Measurements from ENCODE around the gene HBG2.
"Not testable (repeated sequence)": the region's sequence is repeated elsewhere in the genome, so short reads cannot be mapped to it uniquely, and the experiment has no call there.

The HBG2 gene

DNA sequence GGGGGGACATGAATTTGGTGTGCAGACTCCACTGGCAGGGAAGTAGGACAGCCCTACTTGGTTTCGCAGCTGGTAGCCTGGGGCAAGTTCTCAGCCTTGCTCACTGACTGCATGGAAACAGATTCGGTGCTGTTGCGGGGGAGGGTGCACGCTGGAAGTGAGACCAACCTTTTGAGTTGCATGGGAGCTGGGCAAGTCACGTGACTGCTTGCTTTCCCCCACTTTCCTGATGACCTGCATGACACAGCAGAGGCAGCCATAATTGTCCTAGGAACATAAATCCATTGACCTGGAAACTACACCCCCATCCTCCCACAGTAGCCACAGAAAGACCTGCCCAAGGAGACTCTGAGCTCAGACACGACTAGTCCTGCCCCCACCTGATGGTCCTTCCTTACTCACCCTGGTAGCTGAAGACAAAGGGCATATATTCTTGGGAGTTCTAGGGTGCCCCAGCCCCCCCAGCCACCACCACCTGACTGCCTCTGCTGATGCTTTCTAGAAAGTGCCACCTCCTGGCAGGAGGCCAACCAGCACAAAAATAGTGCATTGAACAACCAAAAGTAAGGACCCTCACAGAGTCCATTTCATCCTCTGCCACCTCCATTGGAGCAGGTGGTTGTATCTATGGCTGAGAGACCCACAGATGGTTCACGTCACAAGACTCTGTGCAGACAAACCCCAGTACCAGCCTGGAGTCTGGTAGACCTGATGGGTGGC, 4.1 kb upstream of the HBG2 start:
- WGBS (ENCODE audit: insufficient coverage), result 97% methylated on average over 6 of the region's 7 CpGs
- CTCF ChIA-PET, result no interaction called here

DNA sequence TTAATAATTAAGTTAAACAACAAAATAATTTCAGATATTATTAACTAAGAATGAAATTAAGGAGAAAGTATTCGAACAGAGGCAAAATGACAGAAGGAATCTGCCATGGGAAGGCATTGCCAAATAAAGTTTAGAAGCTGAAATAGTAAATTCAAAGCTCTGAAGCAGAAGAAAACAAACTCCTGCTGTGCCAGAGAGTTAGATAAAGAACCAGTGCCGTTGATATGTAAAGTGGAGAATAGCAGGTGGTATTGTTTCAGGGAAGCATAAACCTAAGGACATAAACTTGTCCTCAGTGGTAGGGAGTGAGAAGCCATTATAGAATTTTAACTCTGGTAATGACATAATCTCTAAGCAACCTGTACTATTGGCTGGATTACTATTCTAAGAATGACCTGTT, 2.7 kb upstream of the HBG2 start:
- H3K27me3 ChIP-seq (replicated peaks in 2 of 5; ENCODE audit: control insufficient read depth in 4 of 5, insufficient read depth in 5 of 5, low read length in 4 of 5), result no peaks in the 10 kb centered on the region
- H3K36me3 ChIP-seq (ENCODE audit: control insufficient read depth in 4 of 4, insufficient read depth in 4 of 4, low read length in 3 of 4), result no peaks in the 10 kb centered on the region
- DNase-seq, result no peak
- no peak overlapping the region for H3K4me3 ChIP-seq (ENCODE audit: control insufficient read depth in 1 of 7, extremely low read depth in 1 of 7, insufficient read depth in 4 of 7, low read depth in 2 of 7, low read length in 6 of 7)
- H3K27ac ChIP-seq (ENCODE audit: insufficient read depth in 1 of 2, low read depth in 1 of 2, low read length in 2 of 2, poor library complexity in 1 of 2, severe bottlenecking in 2 of 2), result no peak overlapping the region
- no peaks in the 10 kb centered on the region for H3K4me1 ChIP-seq (ENCODE audit: control extremely low read depth in 1 of 4, control insufficient read depth in 4 of 4, insufficient read depth in 4 of 4, low read length in 3 of 4)
- CTCF ChIA-PET, result no interaction called here
- POLR2A ChIA-PET, result no interaction called here
- peaks cover 0 to 6% (median 1%) of the 10 kb centered on the region in 5 experiments for H3K9me3 ChIP-seq (ENCODE audit: control extremely low read depth in 1 of 5, control insufficient read depth in 4 of 5, insufficient read depth in 2 of 5, low read depth in 1 of 5, low read length in 4 of 5)
- 100% methylated on average over 2 of the region's 2 CpGs for WGBS (ENCODE audit: insufficient coverage)

More for the DNA sequence above, 4.1 kb upstream of the HBG2 start:
- no peaks in the 10 kb centered on the region for H3K36me3 ChIP-seq (ENCODE audit: control insufficient read depth in 4 of 4, insufficient read depth in 4 of 4, low read length in 3 of 4)
- H3K27me3 ChIP-seq (replicated peaks in 2 of 5; ENCODE audit: control insufficient read depth in 4 of 5, insufficient read depth in 5 of 5, low read length in 4 of 5), result no peaks in the 10 kb centered on the region
- H3K4me3 ChIP-seq (ENCODE audit: control insufficient read depth in 1 of 7, extremely low read depth in 1 of 7, insufficient read depth in 4 of 7, low read depth in 2 of 7, low read length in 6 of 7), result no peak overlapping the region
- POLR2A ChIA-PET, result no interaction called here
- no peak overlapping the region for H3K27ac ChIP-seq (ENCODE audit: insufficient read depth in 1 of 2, low read depth in 1 of 2, low read length in 2 of 2, poor library complexity in 1 of 2, severe bottlenecking in 2 of 2)
- DNase-seq, result no peak
- H3K4me1 ChIP-seq (ENCODE audit: control extremely low read depth in 1 of 4, control insufficient read depth in 4 of 4, insufficient read depth in 4 of 4, low read length in 3 of 4), result no peaks in the 10 kb centered on the region
- peaks cover 0 to 6% (median 1%) of the 10 kb centered on the region in 5 experiments for H3K9me3 ChIP-seq (ENCODE audit: control extremely low read depth in 1 of 5, control insufficient read depth in 4 of 5, insufficient read depth in 2 of 5, low read depth in 1 of 5, low read length in 4 of 5)

DNA sequence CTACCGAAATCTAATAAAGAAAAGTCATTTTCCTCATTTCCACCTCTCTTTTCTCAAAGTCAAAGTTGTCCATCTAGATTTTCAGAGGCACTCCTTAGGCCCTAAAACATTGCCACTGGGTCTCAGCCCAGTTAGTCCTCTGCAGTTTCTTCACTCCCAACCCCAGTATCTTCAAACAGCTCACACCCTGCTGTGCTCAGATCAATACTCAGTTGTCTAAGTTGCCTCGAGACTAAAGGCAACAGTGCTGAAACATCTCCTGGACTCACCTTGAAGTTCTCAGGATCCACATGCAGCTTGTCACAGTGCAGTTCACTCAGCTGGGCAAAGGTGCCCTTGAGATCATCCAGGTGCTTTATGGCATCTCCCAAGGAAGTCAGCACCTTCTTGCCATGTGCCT, 558 bp downstream of the HBG2 start:
- H3K4me3 ChIP-seq (ENCODE audit: control insufficient read depth in 1 of 7, extremely low read depth in 1 of 7, insufficient read depth in 4 of 7, low read depth in 2 of 7, low read length in 6 of 7); H3K36me3 ChIP-seq (ENCODE audit: control insufficient read depth in 4 of 4, insufficient read depth in 4 of 4, low read length in 3 of 4); H3K9me3 ChIP-seq (ENCODE audit: control extremely low read depth in 1 of 5, control insufficient read depth in 4 of 5, insufficient read depth in 2 of 5, low read depth in 1 of 5, low read length in 4 of 5); CTCF ChIA-PET; H3K27me3 ChIP-seq (replicated peaks in 2 of 5; ENCODE audit: control insufficient read depth in 4 of 5, insufficient read depth in 5 of 5, low read length in 4 of 5); POLR2A ChIA-PET; H3K4me1 ChIP-seq (ENCODE audit: control extremely low read depth in 1 of 4, control insufficient read depth in 4 of 4, insufficient read depth in 4 of 4, low read length in 3 of 4); H3K27ac ChIP-seq (ENCODE audit: insufficient read depth in 1 of 2, low read depth in 1 of 2, low read length in 2 of 2, poor library complexity in 1 of 2, severe bottlenecking in 2 of 2); DNase-seq: not testable (repeated sequence)
- 100% methylated on average over 1 of the region's 2 CpGs for WGBS (ENCODE audit: insufficient coverage)

DNA sequence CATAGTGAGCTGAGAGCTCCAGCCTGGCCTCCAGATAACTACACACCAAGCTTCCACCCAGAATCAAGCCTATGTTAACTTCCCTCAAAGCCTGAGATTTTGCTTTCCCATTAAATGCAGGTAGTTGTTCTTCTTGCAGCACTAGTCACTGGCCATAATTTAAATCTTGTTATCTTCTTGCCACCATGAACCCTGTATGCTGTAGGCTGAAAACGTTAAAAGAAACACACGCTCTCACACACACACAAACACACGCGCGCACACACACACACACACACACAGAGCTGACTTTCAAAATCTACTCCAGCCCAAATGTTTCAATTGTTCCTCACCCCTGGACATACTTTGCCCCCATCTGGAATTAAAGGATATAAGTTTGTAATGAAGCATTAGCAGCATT, 1.1 kb downstream of the HBG2 start:
- POLR2A ChIA-PET; H3K27ac ChIP-seq (ENCODE audit: insufficient read depth in 1 of 2, low read depth in 1 of 2, low read length in 2 of 2, poor library complexity in 1 of 2, severe bottlenecking in 2 of 2); H3K4me1 ChIP-seq (ENCODE audit: control extremely low read depth in 1 of 4, control insufficient read depth in 4 of 4, insufficient read depth in 4 of 4, low read length in 3 of 4); H3K4me3 ChIP-seq (ENCODE audit: control insufficient read depth in 1 of 7, extremely low read depth in 1 of 7, insufficient read depth in 4 of 7, low read depth in 2 of 7, low read length in 6 of 7); DNase-seq; CTCF ChIA-PET; H3K9me3 ChIP-seq (ENCODE audit: control extremely low read depth in 1 of 5, control insufficient read depth in 4 of 5, insufficient read depth in 2 of 5, low read depth in 1 of 5, low read length in 4 of 5); H3K27me3 ChIP-seq (replicated peaks in 2 of 5; ENCODE audit: control insufficient read depth in 4 of 5, insufficient read depth in 5 of 5, low read length in 4 of 5); H3K36me3 ChIP-seq (ENCODE audit: control insufficient read depth in 4 of 4, insufficient read depth in 4 of 4, low read length in 3 of 4): not testable (repeated sequence)
- WGBS (ENCODE audit: insufficient coverage), result no CpG with 5 or more reads among the region's 5 CpGs

DNA sequence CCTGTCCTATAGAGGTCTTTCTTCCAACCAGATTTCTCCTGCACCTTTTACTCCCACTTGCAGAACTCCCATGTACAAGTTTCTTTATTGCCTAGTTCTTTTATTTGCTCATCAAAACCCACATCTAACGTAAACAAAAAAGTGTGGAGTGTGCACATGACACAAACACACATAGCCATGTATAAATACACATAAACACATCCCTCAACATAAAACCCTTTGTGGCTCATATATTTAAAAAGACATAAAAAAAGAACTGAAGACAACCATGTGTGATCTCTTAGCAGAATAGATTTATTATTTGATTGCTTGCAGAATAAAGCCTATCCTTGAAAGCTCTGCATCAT, 1.7 kb downstream of the HBG2 start:
- DNase-seq, result no peak
- H3K36me3 ChIP-seq (ENCODE audit: control insufficient read depth in 4 of 4, insufficient read depth in 4 of 4, low read length in 3 of 4), result no peaks in the 10 kb centered on the region
- H3K27me3 ChIP-seq (replicated peaks in 2 of 5; ENCODE audit: control insufficient read depth in 4 of 5, insufficient read depth in 5 of 5, low read length in 4 of 5), result no peaks in the 10 kb centered on the region
- H3K27ac ChIP-seq (ENCODE audit: insufficient read depth in 1 of 2, low read depth in 1 of 2, low read length in 2 of 2, poor library complexity in 1 of 2, severe bottlenecking in 2 of 2), result no peak overlapping the region
- no peaks in the 10 kb centered on the region for H3K9me3 ChIP-seq (ENCODE audit: control extremely low read depth in 1 of 5, control insufficient read depth in 4 of 5, insufficient read depth in 2 of 5, low read depth in 1 of 5, low read length in 4 of 5)
- ChIA-PET POLR2A (no interaction called here), CTCF (no interaction called here)
- H3K4me3 ChIP-seq (ENCODE audit: control insufficient read depth in 1 of 7, extremely low read depth in 1 of 7, insufficient read depth in 4 of 7, low read depth in 2 of 7, low read length in 6 of 7), result no peak overlapping the region
- WGBS (ENCODE audit: insufficient coverage), result 83% methylated on average over 1 of the region's 1 CpG
- H3K4me1 ChIP-seq (ENCODE audit: control extremely low read depth in 1 of 4, control insufficient read depth in 4 of 4, insufficient read depth in 4 of 4, low read length in 3 of 4), result no peaks in the 10 kb centered on the region

DNA sequence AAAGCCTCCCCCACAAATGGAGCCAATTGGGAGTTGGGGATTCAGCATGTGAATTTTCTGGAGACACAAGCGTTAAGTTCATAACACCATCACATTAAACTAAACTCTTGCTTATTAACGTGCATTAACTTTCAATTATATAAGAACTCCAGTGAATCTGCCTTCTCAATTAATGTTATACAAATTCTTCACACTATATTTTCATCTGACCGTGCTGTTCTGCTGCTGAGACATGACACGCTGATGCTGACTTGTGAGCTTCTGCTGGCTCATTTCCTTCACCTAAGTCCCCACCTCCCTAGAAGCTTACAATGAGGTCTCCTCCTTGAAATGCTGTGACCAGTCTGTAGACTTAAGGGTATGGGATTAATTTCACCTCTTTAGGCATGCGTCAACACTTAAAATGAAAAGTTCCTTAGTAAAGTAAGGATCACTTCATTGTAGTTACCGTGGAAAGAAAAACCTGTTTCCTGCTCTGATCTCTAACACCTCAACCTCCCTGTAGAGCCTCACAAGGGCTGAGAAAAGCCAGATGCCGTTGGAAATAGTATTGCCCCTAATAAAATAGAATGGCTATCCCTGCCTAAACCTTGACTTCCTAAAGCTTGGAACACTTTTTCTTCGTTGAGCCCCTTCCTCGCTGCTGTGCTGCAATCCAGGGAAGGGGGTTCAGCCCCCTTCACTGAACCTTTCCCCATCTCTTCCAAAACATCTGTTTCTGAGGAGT, 2.2 kb downstream of the HBG2 start:
- Histone ChIP-seq H3K27me3 (replicated peaks in 2 of 5; ENCODE audit: control insufficient read depth in 4 of 5, insufficient read depth in 5 of 5, low read length in 4 of 5) (no peaks in the 10 kb centered on the region), H3K9me3 (ENCODE audit: control extremely low read depth in 1 of 5, control insufficient read depth in 4 of 5, insufficient read depth in 2 of 5, low read depth in 1 of 5, low read length in 4 of 5) (no peaks in the 10 kb centered on the region), H3K4me3 (ENCODE audit: control insufficient read depth in 1 of 7, extremely low read depth in 1 of 7, insufficient read depth in 4 of 7, low read depth in 2 of 7, low read length in 6 of 7) (no peak overlapping the region), H3K36me3 (ENCODE audit: control insufficient read depth in 4 of 4, insufficient read depth in 4 of 4, low read length in 3 of 4) (no peaks in the 10 kb centered on the region), H3K27ac (ENCODE audit: insufficient read depth in 1 of 2, low read depth in 1 of 2, low read length in 2 of 2, poor library complexity in 1 of 2, severe bottlenecking in 2 of 2) (no peak overlapping the region), H3K4me1 (ENCODE audit: control extremely low read depth in 1 of 4, control insufficient read depth in 4 of 4, insufficient read depth in 4 of 4, low read length in 3 of 4) (no peaks in the 10 kb centered on the region)
- 84% methylated on average over 7 of the region's 9 CpGs for WGBS (ENCODE audit: insufficient coverage)
- no peak for DNase-seq
- CTCF ChIA-PET, result no interaction called here
- POLR2A ChIA-PET, result no interaction called here

DNA sequence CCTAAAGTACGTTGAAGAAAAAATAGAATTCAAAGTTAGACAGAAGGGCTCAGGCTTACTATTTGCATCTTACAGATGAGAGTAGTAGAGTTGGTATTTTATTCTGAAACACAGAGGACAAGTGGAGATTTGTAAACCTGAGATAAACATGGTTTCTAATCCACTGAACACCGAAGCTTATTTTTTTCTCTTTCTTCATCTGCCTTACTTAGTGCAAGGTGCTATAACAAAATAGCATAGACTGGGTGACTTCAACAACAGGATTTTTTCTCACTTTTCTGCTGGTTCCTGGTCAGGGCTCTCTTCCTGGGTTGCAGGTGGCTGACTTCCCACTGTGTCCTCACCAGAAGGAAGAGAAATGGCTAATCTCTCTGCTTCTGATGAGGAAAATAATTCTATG, 2.8 kb downstream of the HBG2 start:
- ChIA-PET CTCF (no interaction called here), POLR2A (no interaction called here)
- H3K27me3 ChIP-seq (replicated peaks in 2 of 5; ENCODE audit: control insufficient read depth in 4 of 5, insufficient read depth in 5 of 5, low read length in 4 of 5), result no peaks in the 10 kb centered on the region
- peak overlapping the region in 1 of 2 experiments; percentile 18 for H3K27ac ChIP-seq (ENCODE audit: insufficient read depth in 1 of 2, low read depth in 1 of 2, low read length in 2 of 2, poor library complexity in 1 of 2, severe bottlenecking in 2 of 2)
- WGBS (ENCODE audit: insufficient coverage), result 80% methylated on average over 1 of the region's 2 CpGs
- DNase-seq, result no peak
- no peak overlapping the region for H3K4me3 ChIP-seq (ENCODE audit: control insufficient read depth in 1 of 7, extremely low read depth in 1 of 7, insufficient read depth in 4 of 7, low read depth in 2 of 7, low read length in 6 of 7)
- peaks cover 0 to 5% (median 2%) of the 10 kb centered on the region in 4 experiments for H3K4me1 ChIP-seq (ENCODE audit: control extremely low read depth in 1 of 4, control insufficient read depth in 4 of 4, insufficient read depth in 4 of 4, low read length in 3 of 4)
- no peaks in the 10 kb centered on the region for H3K9me3 ChIP-seq (ENCODE audit: control extremely low read depth in 1 of 5, control insufficient read depth in 4 of 5, insufficient read depth in 2 of 5, low read depth in 1 of 5, low read length in 4 of 5)
- H3K36me3 ChIP-seq (ENCODE audit: control insufficient read depth in 4 of 4, insufficient read depth in 4 of 4, low read length in 3 of 4), result no peaks in the 10 kb centered on the region
